ENCODE data around the gene TRIM41.
A peak's percentile ranks its signal among the peaks of the same experiment; 100 is the strongest.
"Not testable (repeated sequence)": the region's sequence is repeated elsewhere in the genome, so short reads cannot be mapped to it uniquely, and the experiment has no call there.

The TRIM41 gene

GRCh38 chr5:181259283-181259682 is 36.2 kb downstream of the TRIM41 start:
- DNase-seq: no peak

- no peak for DNase-seq
Measured at GRCh38 chr5:181259974-181260719, 37.1 kb downstream of the TRIM41 start.

- DNase-seq: peak; percentile 91
Measured at GRCh38 chr5:181260720-181261319, 37.7 kb downstream of the TRIM41 start, which contains the start of gene TRIM52. Gene TRIM52, minus strand, starts transcription at chr5:181261143. Its CDS starts 330 bp downstream, at chr5:181260813.

GRCh38 chr5:181261320-181262049 is 38.4 kb downstream of the TRIM41 start:
- peak; percentile 80 for DNase-seq

- DNase-seq: no peak
Measured at GRCh38 chr5:181263633-181264032, 40.6 kb downstream of the TRIM41 start.

GRCh38 chr5:181265092-181265671 is 42.1 kb downstream of the TRIM41 start:
- DNase-seq: no peak

GRCh38 chr5:181267291-181267904 is 44.3 kb downstream of the TRIM41 start:
- DNase-seq: not testable (repeated sequence)

- DNase-seq: not testable (repeated sequence)
Measured at GRCh38 chr5:181267907-181268306, 44.8 kb downstream of the TRIM41 start.

- no peak for DNase-seq
Measured at GRCh38 chr5:181271081-181271480, 48.0 kb downstream of the TRIM41 start.

- DNase-seq: not testable (repeated sequence)
Measured at GRCh38 chr5:181273433-181273744, 50.3 kb downstream of the TRIM41 start.

GRCh38 chr5:181280251-181280762 is 57.2 kb downstream of the TRIM41 start:
- DNase-seq: no peak

- no peak for DNase-seq
Measured at GRCh38 chr5:181281077-181281983, 58.2 kb downstream of the TRIM41 start.

- no peak for DNase-seq
Measured at GRCh38 chr5:181281984-181282316, 58.9 kb downstream of the TRIM41 start.

- DNase-seq: not testable (repeated sequence)
Measured at GRCh38 chr5:181282415-181282814, 59.3 kb downstream of the TRIM41 start.

GRCh38 chr5:181282874-181283273 is 59.8 kb downstream of the TRIM41 start:
- DNase-seq: no peak

- no peak for DNase-seq
Measured at GRCh38 chr5:181283347-181283746, 60.3 kb downstream of the TRIM41 start.

- DNase-seq: not testable (repeated sequence)
Measured at GRCh38 chr5:181283841-181284755, 61.0 kb downstream of the TRIM41 start.
